Activated naive CD8-positive, alpha-beta T cell treated with anti-CD3 and anti-CD28 coated beads, Interleukin-2, amount 50 U/mL, for 16 hours (primary cell): ENCODE results near the gene GALNT9.
"Not testable (repeated sequence)": the region's sequence is repeated elsewhere in the genome, so short reads cannot be mapped to it uniquely, and the experiment has no call there.

Experiments
- DNase-seq: peaks from one replicate; pipeline ENCODE4 v3.0.0-alpha.2; 2020; ENCODE audit warnings: low read depth, low spot score

The GALNT9 gene

DNA sequence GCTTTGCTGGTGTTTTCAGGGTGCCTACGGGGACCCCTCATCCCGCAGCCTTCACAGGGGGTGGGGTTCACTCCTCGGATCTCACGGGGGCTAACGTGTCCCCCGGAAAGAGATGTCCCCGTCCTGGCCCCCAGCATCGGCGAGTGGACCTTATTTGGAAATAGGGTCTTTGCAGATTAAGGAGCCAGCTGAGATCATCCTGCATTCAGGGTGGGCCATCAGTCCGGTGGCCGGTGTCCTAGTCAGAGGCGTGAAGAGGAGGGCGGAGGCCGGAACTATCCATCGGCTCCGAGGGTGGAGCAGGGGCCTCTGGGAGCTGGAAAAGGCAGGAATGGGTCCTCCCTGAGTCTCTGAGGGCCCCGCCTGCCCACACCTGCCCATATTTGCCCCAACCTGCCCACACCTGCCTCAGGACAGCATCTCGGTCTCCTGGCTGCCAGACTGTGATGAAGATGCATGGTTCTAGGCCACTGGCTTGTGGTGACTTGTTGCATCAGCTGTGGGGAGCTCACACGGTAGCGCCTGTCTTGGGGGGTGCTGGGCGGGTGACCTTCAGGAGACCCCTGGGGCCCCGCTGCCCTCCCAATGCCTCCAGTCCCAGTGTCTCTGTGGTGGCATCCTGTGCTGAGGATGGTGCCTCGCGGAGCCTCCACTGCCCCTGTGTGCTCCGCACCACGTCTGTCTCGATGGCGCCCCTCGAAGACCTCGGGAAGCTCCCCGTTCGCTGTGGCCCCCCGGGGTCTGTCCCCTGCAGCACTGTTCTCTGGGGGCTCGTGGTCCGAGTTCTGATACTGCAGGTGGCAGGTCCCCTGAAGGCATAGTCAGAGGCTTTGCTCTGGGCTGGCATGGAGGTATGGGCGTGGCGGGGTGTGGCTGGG lies 170.5 kb downstream of the GALNT9 start:
- no peak for DNase-seq

DNA sequence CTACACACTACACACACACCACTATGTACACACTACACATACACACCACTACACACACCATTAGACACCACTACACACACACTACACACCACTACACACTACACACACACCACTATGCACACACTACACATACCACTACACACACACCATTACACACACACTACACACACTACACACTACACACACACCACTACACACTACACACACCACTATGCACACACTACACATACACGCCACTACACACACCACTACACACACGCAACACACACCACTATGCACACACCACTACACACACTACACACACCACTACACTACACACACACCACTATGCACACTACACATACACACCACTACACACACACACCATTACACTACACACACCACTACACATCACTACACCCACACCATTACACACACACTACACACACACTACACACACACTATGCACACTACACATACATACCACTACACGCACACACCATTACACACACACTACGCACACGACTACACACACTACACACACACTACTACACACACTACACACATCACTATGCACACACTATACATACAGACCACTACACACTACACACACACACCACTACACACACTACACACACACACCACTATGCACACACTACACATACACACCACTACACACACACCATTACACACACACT lies 171.5 kb downstream of the GALNT9 start:
- no peak for DNase-seq

DNA sequence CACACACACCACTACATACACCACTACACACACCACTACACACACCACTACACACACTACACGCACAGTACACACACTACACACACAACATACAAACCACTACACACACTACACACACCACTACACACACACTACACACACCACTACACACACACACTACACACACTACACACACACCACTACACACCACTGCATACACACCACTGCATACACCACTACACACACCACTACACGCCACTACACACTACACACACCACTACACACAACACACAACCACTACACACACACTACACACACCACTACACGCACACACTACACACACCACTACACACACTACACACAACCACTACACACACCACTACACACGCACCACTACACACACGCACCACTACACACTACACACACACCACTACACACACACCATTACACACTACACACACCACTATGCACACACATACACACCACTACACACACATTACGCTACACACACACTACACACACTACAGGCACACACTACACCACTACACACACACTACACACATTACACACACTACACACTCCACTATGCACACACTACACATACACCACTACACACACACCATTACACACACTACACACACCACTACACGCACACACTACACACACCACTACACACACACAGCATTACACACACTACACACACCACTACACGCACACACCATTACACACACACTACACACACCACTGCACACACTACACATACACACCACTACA lies 172.6 kb downstream of the GALNT9 start:
- DNase-seq = no peak

DNA sequence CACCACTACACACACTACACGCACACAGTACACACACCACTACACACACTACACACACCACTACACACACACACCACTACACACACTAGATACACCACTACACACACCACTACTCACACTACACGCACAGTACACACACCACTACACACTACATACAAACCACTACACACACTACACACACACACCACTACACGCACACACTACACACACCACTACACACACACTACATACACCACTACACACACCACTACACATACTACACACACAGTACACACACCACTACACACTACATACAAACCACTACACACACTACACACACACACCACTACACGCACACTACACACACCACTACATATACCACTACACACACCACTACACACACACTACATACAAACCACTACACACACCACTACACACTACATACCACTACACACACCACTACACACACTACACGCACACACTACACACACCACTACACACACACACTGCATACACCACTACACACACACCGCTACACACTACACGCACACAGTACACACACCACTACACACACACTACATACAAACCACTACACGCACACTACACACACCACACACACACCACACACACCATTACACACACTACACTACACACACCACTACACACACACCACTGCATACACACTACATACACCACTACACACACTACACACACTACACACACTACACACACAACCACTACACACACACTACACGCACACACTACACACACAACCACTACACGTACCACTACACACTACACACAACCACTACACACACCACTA lies 173.4 kb downstream of the GALNT9 start:
- DNase-seq = no peak

DNA sequence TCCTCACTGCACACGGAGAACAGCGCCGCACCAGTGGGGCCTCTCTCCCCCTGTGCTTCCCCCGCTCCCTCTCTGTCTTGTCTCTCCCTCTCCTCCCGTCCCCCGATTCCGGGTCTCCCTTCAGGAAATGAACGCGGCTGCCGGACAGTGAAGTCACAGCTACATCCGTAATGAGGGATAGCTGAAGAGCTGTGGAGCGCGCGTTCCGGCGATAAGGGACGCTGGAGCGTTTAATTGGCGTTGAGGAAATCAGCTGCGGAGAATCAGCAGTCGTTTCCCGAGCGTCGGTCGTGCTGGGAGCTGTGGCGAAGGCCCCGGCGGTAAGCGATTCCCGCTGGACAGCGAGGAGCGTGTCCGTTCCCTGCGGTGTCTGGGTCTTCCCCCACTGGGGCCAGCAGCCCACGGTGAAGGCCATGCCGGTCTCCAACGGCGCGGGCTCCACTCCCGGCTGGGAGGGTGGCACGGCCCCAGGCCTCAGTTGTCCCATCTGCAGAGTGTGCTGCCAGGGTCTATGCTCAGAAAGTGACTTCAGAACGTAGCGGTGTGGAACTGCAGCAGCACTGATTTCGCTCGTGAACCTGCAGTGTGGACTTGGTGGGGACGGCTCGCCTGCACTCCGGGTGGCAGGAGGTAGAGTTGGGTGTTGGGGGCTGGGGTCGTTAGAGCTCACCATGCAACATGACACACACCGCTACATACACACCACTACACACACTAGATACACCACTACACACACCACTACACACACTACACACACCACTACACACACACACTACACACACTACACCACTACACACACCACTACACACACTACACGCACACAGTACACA lies 174.2 kb downstream of the GALNT9 start:
- DNase-seq = no peak

DNA sequence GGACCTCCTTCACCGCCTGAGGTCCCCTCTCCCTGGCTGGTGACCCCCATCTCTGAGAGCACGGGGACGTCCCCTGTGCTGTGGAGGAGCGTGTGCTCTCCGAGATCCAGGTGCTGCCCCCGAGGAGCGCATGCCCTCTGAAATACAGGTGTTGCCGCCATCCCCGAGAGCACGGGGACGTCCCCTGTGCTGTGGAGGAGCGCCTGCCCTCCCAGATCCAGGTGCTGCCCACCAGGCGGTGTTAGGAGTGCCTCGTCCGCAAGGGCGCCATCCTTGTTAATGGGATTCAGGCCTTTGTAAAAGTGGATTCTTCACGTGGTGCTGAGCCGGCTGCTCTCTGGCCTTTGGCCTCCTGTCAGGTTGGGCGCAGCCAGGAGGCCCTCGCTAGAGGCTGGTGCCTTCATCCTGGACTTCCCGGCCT lies 175.0 kb downstream of the GALNT9 start:
- no peak for DNase-seq

DNA sequence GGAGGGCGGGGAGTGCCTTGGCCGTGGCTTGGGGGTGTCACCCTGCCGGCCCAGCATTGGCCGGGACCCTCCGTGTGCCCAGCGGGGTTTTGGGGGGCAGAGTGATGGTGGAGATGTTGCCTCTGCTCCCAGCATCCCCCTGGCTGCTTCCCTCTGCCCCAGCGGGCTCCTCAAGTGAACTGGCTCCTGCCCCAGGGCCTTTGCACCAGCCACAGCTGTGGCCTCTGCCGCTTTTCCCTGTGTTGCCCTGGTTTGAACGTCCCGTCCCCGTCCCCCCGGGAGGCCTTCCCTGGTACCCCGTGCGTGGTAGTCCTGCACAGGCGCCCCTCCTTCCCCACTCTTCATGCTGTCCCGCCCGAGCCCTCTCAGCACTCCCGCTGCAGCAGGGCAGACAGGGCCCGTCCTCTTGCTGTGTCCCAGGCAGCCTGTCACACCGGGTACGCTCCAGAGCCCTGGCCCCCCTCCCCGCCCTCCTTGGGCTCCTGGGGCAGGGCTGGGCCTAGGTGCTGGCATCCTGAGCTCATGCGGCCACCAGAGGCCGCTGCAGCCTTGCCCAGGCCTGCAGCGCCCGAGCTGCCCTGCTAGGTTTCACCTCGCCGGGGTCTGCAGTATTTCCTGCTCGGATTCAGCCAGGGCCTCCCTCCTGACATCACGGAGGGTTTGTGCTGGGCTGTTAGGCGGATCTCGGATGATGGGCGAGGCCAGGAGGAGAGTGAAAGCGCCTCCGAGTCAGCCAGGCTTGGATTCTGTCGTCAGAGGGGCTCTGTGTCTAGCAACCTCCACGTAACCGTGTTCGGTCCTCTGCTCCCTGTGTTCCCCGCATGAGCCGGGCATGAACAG lies 175.7 kb downstream of the GALNT9 start:
- peak; percentile 24 for DNase-seq

DNA sequence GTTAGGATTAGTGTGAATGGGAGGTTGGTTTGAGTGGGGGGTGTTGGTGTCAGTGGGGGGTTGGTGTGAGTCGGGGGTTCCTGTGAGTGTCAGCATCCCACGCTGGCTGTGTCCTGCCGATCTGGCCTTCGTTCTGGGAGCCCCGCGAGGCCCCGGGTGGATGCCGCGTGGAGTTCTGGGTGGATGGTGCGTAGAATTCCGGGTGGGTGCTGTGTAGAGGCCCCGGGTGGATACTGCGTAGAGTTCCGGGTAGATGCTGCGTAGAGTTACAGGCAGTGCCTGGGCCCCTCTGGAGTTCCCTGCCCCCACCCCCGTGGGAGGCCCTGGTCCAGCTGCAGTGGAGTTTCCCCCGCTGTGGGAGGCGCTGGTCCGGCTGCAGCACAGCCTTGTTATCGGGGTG lies 176.4 kb downstream of the GALNT9 start:
- DNase-seq = no peak

DNA sequence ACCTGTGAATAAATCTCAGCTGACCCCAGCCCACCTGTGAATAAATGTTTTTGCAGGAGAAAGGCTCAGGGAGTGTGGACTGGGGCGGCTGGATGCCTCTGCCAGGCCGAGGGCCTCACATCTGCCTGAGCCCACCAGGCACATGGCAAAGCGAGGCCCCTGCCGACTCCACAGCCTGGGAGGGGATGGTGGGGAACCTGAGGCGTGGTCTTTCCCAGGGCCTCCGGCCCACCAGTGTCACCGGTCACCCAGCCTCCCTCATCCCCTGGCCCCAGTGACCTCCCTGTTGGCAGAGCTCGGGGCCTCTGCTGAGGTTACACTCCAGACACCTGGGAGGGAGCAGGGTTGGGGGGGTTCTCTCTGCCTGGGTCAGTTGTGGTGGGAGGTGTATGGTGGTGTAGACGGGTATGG lies 177.0 kb downstream of the GALNT9 start:
- no peak for DNase-seq

DNA sequence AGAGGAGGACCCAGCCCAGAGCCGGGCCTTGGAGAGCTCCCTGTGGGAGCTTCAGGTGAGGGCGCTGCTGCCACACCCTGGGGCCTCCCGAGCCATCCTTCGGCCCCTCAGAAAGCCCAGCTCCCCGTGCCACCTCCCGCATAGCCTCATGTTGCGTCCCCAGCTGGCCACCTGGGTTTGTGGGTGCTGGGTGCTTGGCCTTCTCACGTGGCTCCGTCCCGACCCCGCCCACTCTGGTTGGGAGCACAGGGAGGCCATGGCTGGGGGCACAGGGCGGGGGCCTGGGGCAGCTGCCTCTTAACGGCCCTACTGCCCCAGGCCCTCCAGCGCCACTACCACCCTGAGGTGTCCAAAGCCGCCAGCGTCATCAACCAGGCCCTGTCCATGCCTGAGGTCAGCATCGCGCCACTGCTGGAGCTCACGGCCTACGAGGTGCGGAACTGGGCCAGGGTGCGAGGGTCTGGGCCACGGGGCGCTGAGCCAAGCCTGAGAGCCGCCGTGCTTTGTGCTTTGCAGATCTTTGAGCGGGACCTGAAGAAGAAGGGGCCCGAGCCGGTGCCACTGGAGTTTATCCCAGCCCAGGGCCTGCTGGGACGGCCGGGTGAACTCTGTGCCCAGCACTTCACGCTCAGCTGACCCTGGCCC lies 177.5 kb downstream of the GALNT9 start:
- no peak for DNase-seq

DNA sequence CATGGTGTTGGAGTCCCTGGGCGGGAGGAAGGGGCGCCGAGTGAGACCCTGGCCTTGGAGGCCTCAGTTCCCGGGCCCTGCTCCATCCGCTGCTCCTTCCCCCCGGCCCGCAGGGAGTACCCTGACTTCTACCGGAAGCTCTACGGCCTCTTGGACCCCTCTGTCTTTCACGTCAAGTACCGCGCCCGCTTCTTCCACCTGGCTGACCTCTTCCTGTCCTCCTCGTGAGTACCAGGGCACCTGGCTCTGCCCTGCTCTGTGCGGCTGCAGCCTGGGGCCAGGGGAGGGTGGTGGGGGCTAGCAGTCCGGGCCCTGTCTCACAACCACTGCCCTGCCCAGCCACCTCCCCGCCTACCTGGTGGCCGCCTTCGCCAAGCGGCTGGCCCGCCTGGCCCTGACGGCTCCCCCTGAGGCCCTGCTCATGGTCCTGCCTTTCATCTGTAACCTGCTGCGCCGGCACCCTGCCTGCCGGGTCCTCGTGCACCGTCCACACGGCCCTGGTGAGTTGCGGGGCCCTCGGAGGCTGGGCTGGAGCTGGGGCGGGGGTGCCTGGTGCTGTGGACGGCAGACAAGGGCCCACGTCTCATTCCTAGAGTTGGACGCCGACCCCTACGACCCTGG lies 178.1 kb downstream of the GALNT9 start:
- no peak for DNase-seq

DNA sequence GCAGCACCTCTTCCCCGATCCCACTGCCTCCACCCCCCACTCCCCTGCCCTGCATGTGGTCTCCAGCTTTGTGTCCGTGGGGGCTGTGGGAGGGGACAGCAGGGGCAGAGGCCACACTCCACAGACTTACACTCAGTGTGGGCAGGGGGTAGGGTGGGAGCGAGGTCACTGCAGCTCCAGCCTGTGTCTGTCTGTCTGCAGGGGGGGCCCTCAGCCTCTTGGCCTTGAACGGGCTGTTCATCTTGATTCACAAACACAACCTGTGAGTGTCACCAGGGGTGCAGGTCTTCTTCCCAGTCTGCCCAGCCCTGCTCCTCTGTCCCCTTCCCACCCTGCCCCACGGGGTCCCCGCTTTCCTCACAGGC lies 178.6 kb downstream of the GALNT9 start:
- DNase-seq = no peak

DNA sequence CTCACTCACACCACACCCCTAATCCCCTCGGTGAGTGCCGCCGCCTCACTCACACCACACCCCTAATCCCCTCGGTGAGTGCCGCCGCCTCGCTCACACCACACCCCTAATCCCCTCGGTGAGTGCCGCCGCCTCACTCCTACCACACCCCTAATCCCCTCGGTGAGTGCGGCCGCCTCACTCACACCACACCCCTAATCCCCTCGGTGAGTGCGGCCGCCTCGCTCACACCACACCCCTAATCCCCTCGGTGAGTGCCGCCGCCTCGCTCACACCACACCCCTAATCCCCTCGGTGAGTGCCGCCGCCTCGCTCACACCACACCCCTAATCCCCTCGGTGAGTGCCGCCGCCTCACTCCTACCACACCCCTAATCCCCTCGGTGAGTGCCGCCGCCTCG lies 179.9 kb downstream of the GALNT9 start:
- not testable (repeated sequence) for DNase-seq

DNA sequence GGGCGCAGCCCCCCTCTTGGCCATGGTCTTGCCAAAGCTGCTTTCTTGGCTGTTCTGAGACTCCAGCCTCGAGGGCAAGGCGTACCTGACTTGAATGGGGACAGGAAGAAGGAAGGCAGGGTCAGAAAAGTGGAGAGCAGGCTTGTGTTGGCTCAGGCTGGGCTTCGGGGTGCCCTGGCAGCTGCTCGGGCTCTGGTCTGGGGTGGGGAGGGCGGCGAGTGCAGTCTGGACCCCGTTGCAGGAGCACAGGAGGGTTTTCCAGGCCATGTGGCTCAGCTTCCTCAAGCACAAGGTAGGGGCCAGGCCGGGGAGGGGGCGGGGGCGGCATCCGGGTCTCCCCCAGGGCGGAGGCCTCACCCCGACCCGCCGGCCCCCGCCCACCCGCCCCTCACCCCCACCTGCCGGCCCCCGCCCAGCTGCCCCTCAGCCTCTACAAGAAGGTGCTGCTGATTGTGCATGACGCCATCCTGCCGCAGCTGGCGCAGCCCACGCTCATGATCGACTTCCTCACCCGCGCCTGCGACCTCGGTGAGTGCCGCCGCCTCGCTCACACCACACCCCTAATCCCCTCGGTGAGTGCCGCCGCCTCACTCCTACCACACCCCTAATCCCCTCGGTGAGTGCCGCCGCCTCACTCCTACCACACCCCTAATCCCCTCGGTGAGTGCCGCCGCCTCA lies 180.9 kb downstream of the GALNT9 start:
- DNase-seq = no peak

DNA sequence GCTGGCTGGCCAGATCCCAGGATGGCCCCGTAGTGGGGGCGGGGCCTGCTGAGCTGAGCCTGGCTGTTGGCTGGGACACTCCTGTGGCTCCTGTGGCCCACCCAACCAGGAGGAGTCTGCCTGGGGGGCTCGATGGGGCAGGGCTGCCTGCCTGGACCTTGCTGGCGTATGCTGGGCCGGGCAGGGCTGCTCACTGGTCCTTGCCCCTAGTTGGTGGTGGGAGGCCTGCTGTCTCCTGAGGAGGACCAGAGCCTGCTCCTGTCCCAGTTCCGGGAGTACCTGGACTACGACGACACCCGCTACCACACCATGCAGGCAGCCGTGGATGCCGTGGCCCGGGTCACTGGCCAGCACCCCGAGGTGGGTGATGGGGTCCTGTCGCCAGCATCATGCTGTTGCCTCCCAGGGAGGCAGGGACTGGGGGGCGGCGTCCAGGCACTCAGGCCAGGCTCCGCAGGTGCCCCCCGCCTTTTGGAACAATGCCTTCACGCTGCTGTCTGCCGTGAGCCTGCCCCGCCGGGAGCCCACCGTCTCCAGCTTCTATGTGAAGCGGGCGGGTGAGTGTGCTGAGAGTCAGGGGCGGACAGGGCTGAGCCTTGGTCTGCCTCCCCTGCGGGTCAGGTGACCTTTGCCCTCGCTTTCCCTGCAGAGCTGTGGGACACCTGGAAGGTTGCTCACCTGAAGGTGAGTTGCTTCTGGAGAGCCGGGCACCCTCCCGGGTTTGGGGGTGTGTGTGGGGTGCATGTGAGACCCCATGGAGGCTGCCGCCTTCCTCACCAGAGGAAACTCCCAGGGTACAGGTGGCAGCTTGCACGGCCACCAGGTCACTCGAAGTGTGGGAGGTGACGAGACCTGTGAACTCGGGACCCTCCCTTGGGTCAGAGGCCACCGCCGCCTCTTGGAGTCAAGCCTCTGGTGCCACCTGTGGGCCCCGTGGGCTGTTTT lies 181.7 kb downstream of the GALNT9 start:
- DNase-seq = no peak

DNA sequence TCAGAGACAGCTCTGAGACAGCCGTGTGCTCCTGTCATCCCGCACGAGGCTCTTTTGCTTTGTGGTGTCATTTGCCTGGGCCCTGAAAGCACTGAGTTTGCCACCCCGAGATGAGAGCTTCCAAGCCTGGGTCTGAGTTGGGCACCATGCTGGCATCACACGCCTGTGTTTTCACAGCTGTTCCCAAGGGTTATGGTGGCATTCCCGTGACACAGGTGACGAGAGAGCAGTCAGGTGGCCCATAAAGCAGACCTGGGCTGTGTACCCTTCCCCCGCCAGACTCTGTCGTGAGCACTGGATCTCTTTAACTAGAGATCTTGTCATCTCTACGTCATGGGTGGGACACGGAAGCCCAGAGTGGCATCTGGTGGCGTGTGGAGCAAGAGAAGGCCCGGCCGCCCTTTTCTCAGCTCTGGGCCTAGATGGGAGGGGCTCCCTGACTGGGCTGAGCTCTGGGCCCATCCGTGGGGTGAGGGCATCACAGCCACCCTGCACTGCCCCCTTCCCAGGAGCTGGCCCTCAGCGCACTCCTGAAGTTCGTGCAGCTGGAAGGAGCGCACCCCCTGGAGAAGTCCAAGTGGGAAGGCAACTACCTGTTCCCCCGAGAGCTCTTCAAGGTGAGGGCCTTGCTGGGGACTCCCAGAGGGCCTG lies 182.5 kb downstream of the GALNT9 start:
- DNase-seq = no peak
